H7 (cell line): Measurements from ENCODE around the gene CCL11. TPM values are rescaled to one million over a fixed set of nuclear protein-coding genes. Genes with fewer than 3 reads are reported as not detected.

Experiments used
- DNase-seq: peaks from one replicate; pipeline ENCODE4 v3.0.0; 2012
- H3K27me3 ChIP-seq: 2 replicates; pipeline ENCODE4 v1.6.0; 2011; ENCODE audit warnings: mild to moderate bottlenecking, low read length; ENCODE audit not compliant: control insufficient read depth, insufficient read depth
- H3K36me3 ChIP-seq: replicated peaks from 2 replicates; pipeline ENCODE4 v1.5.1; 2011; ENCODE audit warnings: low read length; ENCODE audit not compliant: control insufficient read depth, insufficient read depth
- H3K4me3 ChIP-seq: 2 replicates; pipeline ENCODE4 v1.5.1; 2011; ENCODE audit warnings: low read depth, mild to moderate bottlenecking, control low read depth, low read length, moderate library complexity; ENCODE audit not compliant: insufficient read depth
- total RNA-seq: library from RNA; depleted of rRNA; stranded (reverse); fragments of >200 nt; shearing (Covaris generic); gene quantifications from 2 replicates; pipeline ENCODE4 v1.2.3, GENCODE V29; 2014; rRNA removed

CCL11 gene
- total RNA-seq: not detected in 2 replicates

DNA sequence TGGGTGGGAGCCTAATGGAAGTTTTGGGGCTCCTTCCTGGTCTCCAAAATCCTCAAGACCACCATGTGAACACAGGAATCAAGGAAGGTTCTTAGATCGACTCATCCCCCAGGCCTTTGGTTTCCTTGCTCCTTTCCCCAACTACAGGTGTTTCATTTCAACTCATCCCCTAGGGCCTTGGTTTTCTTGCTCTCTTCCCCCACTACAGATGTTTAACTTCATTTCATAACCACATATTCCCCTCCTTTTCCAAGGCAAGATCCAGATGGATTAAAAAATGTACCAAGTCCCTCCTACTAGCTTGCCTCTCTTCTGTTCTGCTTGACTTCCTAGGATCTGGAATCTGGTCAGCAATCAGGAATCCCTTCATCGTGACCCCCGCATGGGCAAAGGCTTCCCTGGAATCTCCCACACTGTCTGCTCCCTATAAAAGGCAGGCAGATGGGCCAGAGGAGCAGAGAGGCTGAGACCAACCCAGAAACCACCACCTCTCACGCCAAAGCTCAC is at the start of gene CCL11:
Gene CCL11 (plus strand): TSS at position 457 of the 507 bp plus-strand sequence. CDS start 67 bp downstream, outside the sequence.
- no peaks in the 10 kb centered on the region for H3K36me3 ChIP-seq
- DNase-seq: no peak
- no peaks in the 10 kb centered on the region; the same call in 1 of the 2 replicates for H3K27me3 ChIP-seq
- H3K4me3 ChIP-seq: no peak within 1 kb of the TSS

DNA sequence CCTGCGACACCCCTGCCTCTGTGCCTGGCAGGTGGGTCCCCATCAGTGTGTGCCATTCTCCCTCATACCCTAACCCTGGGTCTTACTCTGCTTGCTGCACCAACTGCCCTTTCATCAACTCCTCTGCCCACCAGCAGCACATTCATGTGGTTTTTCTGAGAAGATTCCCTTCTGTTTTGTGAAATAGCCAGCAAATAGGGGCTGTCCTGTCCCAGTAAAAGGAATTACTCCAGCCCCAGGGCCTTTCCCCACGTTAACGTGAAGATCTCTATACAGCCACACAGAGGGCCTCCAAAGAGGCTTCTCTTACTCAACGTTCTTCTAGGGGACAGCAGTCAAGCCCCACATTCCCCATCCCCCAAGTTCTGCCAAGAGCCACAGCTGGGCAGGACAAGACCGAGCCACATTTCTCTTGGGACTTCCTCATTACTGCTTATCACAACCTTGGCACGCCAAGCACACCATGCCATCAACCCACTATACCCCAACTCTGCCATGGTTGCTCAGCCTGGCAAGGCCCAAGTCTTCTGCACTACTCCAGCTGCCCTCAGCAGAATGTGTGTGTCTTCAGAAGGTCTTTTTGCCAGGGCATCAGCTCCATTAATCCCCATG is 49.2 kb upstream of the CCL11 start:
- DNase-seq: no peak
- H3K4me3 ChIP-seq: no peak overlapping the region
- H3K36me3 ChIP-seq: no peaks in the 10 kb centered on the region
- H3K27me3 ChIP-seq: no peaks in the 10 kb centered on the region

DNA sequence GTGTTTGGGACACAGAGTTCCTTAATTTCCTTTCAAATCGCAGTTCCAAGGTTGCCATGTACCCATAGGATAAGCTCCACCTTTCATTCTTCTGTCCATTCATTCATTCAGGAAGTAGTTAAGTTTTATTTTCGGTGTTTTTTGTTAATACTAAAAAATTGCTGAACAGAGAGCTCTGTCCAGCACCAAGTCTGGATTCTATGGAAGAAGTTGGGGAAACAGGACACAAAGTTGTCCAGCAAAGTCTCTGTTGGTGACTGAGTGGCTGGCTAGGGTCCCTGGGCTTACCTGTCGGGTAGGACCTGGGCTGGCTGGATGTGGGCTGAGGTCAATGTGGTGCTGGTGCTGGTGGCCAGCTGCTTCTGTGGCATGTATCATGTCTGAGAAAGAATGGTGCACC is 48.1 kb upstream of the CCL11 start:
- DNase-seq: no peak
- no peak overlapping the region for H3K4me3 ChIP-seq
- no peaks in the 10 kb centered on the region for H3K27me3 ChIP-seq
- H3K36me3 ChIP-seq: no peaks in the 10 kb centered on the region

DNA sequence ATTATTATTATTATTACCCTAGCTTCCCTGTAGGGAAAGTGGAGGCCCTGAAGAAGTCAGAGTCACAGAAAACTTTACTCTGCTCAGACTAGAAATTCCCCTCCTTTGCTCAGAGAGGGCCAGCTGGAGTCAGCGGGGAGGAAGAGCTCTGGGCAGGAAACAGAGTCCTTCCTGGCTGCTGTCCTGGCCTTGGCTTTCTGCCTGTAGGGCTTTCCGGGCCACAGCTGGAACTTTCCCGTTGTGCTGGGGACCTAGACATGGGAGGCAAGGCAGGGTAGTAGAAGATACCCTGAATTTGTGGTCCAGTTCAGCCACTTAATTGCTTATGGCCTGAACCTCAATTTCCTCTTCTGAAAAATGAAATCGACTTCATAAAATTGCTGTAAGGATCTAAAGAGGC is 44.5 kb upstream of the CCL11 start:
- H3K4me3 ChIP-seq: no peak overlapping the region
- no peaks in the 10 kb centered on the region for H3K27me3 ChIP-seq
- no peak for DNase-seq
- no peaks in the 10 kb centered on the region for H3K36me3 ChIP-seq

DNA sequence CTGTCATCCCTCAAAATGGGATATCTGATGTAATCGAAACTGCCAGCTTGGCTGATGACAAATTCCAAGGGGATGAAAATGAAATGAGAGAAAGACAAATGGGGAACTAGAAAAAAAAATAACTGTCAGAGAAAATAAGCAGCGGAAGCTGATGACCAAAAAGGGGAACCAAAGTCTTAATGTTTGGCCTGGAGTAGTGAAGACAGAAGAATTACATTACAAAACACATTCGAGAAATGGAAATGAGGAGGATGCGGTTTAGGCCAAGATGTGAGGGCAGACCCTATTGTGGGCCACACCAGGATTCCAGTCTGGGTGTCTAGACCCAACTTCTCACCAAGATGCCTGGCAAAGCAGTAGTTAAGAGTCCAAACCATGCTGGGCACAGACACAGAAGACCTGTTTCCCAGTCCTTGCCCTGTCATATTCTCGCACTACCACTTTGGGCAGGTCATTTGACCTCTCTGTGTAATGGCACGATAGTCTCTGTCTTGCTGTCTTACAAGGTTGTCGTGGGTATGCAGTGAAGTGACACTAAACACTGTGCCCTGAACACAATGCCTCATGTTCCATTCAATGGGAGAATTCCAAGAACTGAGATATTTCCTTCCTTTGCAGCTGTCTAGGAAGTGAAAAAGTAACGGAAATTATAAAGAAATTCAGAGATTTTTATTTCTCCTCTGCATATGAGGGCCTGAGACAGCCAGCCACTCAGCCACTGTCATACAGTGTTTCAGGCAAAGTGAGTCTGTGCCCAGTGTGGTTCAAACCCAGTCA is 42.8 kb upstream of the CCL11 start:
- no peaks in the 10 kb centered on the region for H3K36me3 ChIP-seq
- no peaks in the 10 kb centered on the region for H3K27me3 ChIP-seq
- no peak for DNase-seq
- H3K4me3 ChIP-seq: no peak overlapping the region

DNA sequence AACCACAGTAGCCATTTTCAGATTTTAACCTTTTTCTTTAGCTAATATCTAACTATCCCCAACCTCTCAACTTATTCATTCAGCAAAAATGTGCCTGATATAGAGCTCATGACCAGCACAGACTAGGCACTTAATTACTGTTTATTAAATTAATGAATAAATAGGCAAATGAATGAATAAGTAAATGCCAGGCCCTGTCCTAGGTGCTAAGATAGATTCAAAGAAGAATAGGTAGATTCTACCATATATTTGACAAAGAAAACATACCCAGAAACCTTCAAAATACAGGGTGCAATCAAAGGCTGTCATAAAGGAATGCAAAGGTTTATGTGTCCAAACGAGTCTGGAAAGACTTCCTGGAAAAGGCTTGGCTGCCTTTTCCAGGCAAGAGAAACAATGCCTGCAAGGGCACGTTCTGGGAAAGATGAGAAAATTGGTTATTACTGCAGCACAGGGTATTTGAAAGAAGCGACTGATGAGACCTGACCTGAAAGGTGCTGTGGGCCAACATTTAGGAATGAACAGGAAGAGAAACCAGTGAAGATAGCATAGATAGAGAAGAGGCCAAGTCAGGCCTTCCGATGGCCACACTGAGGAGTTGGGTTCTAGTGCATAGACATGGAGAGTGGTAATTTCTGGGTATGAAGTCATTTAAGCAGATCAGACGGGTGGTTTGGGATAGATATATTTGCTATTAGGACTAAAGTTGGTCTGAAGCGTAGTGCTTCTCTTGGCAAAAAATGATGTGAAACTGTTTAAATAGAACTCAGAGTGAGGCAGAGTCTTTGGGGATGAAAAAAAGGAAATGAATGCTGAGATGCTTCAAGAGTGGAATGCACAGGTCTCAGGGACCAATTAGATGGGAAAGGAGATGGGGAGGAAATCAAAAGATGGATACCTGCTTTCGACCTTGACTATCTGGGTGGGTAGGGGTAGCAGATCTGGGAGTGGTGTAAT is 41.9 kb upstream of the CCL11 start:
- H3K4me3 ChIP-seq: no peak overlapping the region
- H3K27me3 ChIP-seq: no peaks in the 10 kb centered on the region
- no peaks in the 10 kb centered on the region for H3K36me3 ChIP-seq
- DNase-seq: no peak

DNA sequence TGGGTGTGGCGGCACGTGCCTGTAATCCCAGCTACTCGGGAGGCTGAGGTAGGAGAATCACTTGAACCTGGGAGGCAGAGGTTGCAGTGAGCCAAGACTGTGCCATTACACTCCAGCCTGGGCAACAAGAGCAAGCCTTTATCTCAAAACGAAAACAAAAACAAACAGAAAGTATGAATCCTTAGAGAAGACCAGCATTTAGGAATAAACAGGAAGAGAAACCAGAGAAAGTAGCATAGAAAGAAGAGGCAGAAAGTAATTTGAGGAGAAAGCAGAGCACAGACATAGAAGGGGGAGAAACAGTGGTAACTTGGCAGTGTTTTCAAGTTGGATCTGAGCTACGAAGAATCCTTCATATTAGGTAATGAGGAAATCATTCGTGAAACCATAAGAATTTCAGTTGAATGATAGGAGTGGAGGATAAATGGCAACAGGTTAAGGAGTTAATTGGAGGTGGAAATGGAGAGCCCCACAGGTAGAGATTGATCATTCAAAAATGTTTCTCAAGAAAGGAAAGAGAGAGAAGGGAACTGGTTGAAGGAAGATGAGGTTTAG is 40.1 kb upstream of the CCL11 start:
- no peaks in the 10 kb centered on the region for H3K27me3 ChIP-seq
- H3K4me3 ChIP-seq: no peak overlapping the region
- DNase-seq: no peak
- no peaks in the 10 kb centered on the region for H3K36me3 ChIP-seq

DNA sequence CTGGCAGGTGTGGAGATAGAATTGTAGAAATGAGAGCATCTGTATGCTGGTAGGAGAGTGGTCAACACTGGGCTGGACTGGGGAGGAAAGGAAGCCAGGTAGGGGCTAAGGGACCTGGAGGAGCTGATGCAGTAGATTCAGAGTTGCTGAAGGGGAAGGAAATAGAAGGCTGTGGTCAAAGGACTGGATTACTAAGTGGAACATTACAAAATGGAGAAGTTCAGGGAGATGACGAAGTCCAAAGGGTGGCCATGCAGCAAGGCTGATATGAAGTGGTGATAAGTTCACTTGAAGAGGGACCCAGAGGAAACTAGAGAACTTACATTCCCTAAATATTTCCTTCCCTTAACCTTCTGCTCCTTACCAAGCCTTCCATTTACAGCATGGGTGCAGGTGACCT is 39.1 kb upstream of the CCL11 start:
- Histone ChIP-seq H3K36me3 (no peaks in the 10 kb centered on the region), H3K27me3 (no peaks in the 10 kb centered on the region), H3K4me3 (no peak overlapping the region)
- no peak for DNase-seq

DNA sequence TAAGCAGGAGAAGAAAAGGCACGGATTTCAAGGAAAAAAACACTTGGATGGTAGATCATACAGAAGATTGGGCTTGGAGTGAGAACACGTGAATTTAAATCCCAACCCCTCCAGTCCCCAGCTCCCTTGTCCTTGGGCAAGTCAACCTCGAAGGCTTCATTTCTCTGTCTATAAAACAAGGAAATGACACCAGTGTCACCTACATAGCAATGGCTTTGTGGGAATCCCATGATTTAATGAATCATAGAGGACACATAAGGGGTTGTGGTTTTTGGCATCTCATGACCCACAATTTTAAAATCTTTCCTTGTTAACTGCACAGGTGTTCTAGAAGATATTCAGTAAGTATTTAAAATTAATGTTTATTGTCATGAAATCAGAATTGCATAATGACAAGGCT is 38.7 kb upstream of the CCL11 start:
- Histone ChIP-seq H3K27me3 (no peaks in the 10 kb centered on the region), H3K36me3 (no peaks in the 10 kb centered on the region), H3K4me3 (no peak overlapping the region)
- no peak for DNase-seq

DNA sequence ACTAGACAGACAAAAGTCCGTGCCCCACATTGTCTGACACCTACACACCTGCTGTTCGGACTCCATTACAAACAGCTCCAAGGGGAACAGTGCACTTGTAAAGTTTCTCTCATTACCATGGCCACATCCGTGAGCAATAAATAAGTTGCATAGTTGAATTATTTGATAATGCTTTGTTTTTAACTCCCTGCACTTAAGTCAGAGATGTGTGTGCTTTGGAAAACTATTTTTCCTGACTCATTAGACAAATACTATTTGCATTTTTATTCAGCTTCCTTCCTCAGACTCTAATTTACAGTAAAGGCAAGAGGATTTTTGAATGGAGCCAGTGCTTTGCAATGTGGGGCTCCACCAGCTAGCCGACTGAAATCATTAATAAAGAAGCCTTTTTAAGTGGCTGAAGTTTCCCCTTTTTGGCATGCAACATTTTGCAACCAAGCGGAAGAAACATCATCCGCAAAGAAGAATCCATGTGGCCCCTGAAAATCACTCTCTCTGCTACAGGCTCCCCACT is 37.0 kb upstream of the CCL11 start:
- DNase-seq: no peak
- H3K4me3 ChIP-seq: no peak overlapping the region
- H3K27me3 ChIP-seq: no peaks in the 10 kb centered on the region
- H3K36me3 ChIP-seq: no peaks in the 10 kb centered on the region

DNA sequence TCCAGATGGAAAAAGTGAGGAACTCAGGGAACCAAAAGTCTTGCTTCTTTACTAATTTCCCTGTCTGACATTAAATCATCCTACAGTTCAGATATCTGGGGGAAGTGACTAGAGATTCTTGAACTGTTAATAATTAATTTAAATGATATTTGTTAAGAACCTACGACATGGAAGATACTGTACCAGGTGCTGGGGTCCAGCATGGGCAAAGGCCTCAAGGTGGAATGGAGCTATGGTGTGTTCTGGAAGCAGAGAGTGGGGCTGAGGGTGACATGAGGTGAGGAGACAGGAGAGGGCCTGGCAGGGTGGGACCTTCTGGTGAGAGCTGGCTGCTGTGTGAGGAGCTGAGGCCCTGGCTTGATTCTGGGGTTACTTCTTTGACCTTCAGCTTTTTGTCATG is 36.5 kb upstream of the CCL11 start:
- Histone ChIP-seq H3K36me3 (no peaks in the 10 kb centered on the region), H3K27me3 (no peaks in the 10 kb centered on the region)
- no peak for DNase-seq

DNA sequence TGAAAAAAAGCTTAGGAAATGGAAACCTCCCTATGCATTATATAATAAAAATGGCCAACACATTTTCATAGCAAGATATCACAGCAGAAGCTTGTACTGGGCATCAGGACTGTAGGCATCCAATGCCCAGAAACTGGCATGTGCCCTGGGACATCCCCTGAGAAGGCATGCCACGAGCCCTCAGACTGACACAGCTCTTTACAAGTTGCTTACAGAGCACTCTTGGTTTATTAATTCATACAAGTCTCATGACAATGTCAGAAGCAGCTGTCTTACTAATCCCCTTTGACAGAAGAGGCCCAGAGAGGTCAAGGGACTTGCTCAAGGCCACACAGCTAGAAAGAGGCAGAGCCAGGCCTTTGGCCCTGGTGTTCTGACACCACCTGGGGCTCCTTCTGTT is 36.1 kb upstream of the CCL11 start:
- no peaks in the 10 kb centered on the region for H3K27me3 ChIP-seq
- no peak overlapping the region for H3K4me3 ChIP-seq
- no peak for DNase-seq
- no peaks in the 10 kb centered on the region for H3K36me3 ChIP-seq

More for the DNA sequence above, 36.5 kb upstream of the CCL11 start:
- H3K4me3 ChIP-seq: no peak overlapping the region

DNA sequence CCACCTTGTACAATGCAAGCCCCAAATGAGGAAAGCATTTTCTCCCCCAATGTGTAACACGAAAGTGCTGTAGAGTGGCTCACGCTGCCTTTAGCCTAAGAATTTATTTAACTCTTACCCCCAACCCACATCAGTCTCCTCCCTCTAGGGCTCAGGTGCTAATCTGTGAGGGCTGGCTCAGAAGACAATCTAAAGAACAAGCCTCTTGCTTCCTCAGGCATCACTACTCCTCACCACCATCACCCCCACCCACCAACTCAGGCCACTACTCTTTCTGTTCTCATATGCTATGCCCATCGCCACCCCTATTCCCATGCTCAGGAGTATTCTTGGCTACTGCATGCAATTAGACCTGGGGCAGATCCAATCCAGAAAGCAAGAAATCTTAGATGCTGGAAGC is 34.4 kb upstream of the CCL11 start:
- no peak overlapping the region for H3K4me3 ChIP-seq
- DNase-seq: no peak
- H3K36me3 ChIP-seq: no peaks in the 10 kb centered on the region
- H3K27me3 ChIP-seq: no peaks in the 10 kb centered on the region

DNA sequence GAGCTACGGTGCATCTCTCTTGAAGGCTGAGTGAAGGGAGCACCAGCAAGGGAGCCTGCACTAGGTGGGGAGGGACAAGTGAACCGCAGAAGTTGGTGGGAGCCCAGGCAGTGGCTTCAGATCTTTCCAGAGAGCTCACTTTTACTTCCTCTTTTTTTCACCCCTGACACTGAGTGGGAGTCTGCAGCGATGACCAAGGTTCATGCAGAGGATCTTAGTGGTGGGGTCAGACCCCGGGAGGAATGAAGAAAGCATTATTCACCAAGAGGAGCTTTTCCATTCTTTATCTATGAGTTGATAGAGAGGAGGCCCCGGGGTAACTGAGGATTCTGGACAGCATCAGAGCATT is 33.5 kb upstream of the CCL11 start:
- DNase-seq: no peak
- H3K27me3 ChIP-seq: no peaks in the 10 kb centered on the region
- H3K36me3 ChIP-seq: no peaks in the 10 kb centered on the region
- no peak overlapping the region for H3K4me3 ChIP-seq
